ENCODE data around the gene DISP3. TPM values are rescaled to one million over a fixed set of nuclear protein-coding genes. Genes with fewer than 3 reads are reported as not detected.

DISP3 gene
- total and polyA plus RNA-seq, 9 of the 15 experiments (the other 6 are each of a cell fraction or from before 2014, with no cell fraction given), result 0.03 to 0.19 (median 0.15) TPM; not detected in 5

DNA sequence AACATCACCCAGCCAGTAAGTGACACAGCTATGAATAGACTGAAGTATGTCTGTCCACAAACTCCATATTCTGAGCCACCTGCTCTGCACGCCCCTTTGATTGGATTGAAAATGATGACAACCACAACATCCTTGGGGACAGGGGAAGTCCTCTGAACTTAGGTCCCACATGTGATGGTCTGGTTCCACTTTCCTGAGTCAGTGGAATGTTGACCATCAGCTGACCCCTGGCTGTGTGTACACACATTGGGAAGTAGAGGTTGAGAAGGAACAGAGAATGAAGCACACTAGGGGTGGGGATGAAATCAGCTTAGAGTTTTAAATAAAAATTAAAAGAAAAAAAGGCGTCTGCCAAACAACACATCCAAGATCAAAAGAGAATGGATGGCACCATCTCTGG, 8.0 kb upstream of the DISP3 start (continued):
- TF ChIP-seq, protein P1, sequence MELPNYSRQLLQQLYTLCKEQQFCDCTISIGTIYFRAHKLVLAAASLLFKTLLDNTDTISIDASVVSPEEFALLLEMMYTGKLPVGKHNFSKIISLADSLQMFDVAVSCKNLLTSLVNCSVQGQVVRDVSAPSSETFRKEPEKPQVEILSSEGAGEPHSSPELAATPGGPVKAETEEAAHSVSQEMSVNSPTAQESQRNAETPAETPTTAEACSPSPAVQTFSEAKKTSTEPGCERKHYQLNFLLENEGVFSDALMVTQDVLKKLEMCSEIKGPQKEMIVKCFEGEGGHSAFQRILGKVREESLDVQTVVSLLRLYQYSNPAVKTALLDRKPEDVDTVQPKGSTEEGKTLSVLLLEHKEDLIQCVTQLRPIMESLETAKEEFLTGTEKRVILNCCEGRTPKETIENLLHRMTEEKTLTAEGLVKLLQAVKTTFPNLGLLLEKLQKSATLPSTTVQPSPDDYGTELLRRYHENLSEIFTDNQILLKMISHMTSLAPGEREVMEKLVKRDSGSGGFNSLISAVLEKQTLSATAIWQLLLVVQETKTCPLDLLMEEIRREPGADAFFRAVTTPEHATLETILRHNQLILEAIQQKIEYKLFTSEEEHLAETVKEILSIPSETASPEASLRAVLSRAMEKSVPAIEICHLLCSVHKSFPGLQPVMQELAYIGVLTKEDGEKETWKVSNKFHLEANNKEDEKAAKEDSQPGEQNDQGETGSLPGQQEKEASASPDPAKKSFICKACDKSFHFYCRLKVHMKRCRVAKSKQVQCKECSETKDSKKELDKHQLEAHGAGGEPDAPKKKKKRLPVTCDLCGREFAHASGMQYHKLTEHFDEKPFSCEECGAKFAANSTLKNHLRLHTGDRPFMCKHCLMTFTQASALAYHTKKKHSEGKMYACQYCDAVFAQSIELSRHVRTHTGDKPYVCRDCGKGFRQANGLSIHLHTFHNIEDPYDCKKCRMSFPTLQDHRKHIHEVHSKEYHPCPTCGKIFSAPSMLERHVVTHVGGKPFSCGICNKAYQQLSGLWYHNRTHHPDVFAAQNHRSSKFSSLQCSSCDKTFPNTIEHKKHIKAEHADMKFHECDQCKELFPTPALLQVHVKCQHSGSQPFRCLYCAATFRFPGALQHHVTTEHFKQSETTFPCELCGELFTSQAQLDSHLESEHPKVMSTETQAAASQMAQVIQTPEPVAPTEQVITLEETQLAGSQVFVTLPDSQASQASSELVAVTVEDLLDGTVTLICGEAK (IDR thresholded peaks at IDR 0.05), result no peak
- TF ChIP-seq, protein P1 (CRISPR knock-in tag; IDR thresholded peaks at IDR 0.05), result no peak
- TF ChIP-seq SNRNP70 (optimal IDR thresholded peaks at IDR 0.05; ENCODE audit: low read depth, low read length), result no peak
